ENCODE data around the gene SPC25. TPM values are rescaled to one million over a fixed set of nuclear protein-coding genes. Genes with fewer than 3 reads are reported as not detected.

Gene SPC25
- total and polyA plus RNA-seq, 10 of the 15 experiments (the other 5 are each of a cell fraction or from before 2014, with no cell fraction given): 18.7 to 61.5 (median 32.0) TPM

GRCh38 chr2:168821577-168821976 is 68.7 kb downstream of the SPC25 start:
- Histone ChIP-seq H3K9ac (ENCODE audit: control insufficient read depth, insufficient read depth, low read length) (no peak overlapping the region), H3K79me2 (ENCODE audit: control insufficient read depth, insufficient read depth, low read length) (no peaks in the 10 kb centered on the region), H3K27me3 (replicated peaks in 1 of 2; ENCODE audit: control insufficient read depth in 2 of 2, insufficient read depth in 2 of 2, low read length in 1 of 2) (0 out of 4 replicates have a peak, but pooled peaks cover 0 to 1% of the 10 kb centered on the region in 2 experiments), H3K4me1 (ENCODE audit: control insufficient read depth, insufficient read depth, low read length) (no peaks in the 10 kb centered on the region), H3K9me3 (replicated peaks; ENCODE audit: control insufficient read depth, insufficient read depth, low read length) (no peaks in the 10 kb centered on the region), H3K4me2 (ENCODE audit: control insufficient read depth, insufficient read depth) (no peak overlapping the region), H3K4me3 (no peak overlapping the region), H2AFZ (ENCODE audit: control insufficient read depth, low read depth, low read length) (no peak overlapping the region), H3K36me3 (ENCODE audit: control insufficient read depth in 2 of 2, insufficient read depth in 2 of 2, low read length in 1 of 2) (no peaks in the 10 kb centered on the region), H4K20me1 (ENCODE audit: control insufficient read depth, insufficient read depth) (no peaks in the 10 kb centered on the region; the same call in 1 of the 2 replicates), H3K27ac (ENCODE audit: control insufficient read depth, insufficient read depth) (no peak overlapping the region)
- TF ChIP-seq, protein P1, sequence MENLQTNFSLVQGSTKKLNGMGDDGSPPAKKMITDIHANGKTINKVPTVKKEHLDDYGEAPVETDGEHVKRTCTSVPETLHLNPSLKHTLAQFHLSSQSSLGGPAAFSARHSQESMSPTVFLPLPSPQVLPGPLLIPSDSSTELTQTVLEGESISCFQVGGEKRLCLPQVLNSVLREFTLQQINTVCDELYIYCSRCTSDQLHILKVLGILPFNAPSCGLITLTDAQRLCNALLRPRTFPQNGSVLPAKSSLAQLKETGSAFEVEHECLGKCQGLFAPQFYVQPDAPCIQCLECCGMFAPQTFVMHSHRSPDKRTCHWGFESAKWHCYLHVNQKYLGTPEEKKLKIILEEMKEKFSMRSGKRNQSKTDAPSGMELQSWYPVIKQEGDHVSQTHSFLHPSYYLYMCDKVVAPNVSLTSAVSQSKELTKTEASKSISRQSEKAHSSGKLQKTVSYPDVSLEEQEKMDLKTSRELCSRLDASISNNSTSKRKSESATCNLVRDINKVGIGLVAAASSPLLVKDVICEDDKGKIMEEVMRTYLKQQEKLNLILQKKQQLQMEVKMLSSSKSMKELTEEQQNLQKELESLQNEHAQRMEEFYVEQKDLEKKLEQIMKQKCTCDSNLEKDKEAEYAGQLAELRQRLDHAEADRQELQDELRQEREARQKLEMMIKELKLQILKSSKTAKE (IDR thresholded peaks at IDR 0.05; ENCODE audit: low read depth, poor library complexity, severe bottlenecking): no peak
- TF ChIP-seq KAT2A (conservative IDR thresholded peaks at IDR 0.05; ENCODE audit: control insufficient read depth, low read depth, low read length) (no peak), KDM1A (IDR thresholded peaks at IDR 0.05; ENCODE audit: borderline replicate concordance) (no peak), WRNIP1 (IDR thresholded peaks at IDR 0.05; ENCODE audit: borderline replicate concordance, low read depth, low read length) (no peak), CEBPB (IDR thresholded peaks at IDR 0.05; ENCODE audit: borderline replicate concordance in 1 of 2, low read depth in 2 of 2, low read length in 2 of 2) (no peak)
- intact Hi-C loops (cut with micrococcal nuclease; ENCODE audit: unreplicated experiment): no loop called here
- 39% methylated on average over 8 of the region's 8 CpGs for WGBS (ENCODE audit: insufficient coverage, insufficient replicate concordance, low lambda C conversion rate, missing lambda C conversion rate)
- FAIRE-seq: no peak
- no peak for DNase-seq (ENCODE audit: low read depth, low spot score)
- ChIA-PET CTCF (no interaction called here), POLR2A (no interaction called here), SMC1A (ENCODE audit: uncharacterized antibody, unreplicated experiment) (no interaction called here), RAD21 (ENCODE audit: unreplicated experiment) (no interaction called here)
- BruUV-seq (replicated peaks): no TSS peak
- no peak for ATAC-seq
- in situ Hi-C loops (cut with MboI): no loop called here

Other genes with a start within 250 kb of the SPC25 start
- not detected in 2 replicates for gene NOSTRIN, start 87.8 kb downstream of the SPC25 start, total RNA-seq (2014; rRNA removed)
- gene NOSTRIN, start 87.8 kb downstream of the SPC25 start, total RNA-seq (2014; rRNA removed; fragmentation: Illumina TruSeq; extraction: Trizol): not detected in 2 replicates
- gene NOSTRIN, start 87.8 kb downstream of the SPC25 start, total RNA-seq (2021): 0.26 and 0.29 TPM in 2 replicates
- 0.19 TPM in 1 of 2 replicates, not detected in the other for gene NOSTRIN, start 87.8 kb downstream of the SPC25 start, polyA plus RNA-seq (2011; rRNA removed)
- not detected in 2 replicates for gene NOSTRIN, start 87.8 kb downstream of the SPC25 start, polyA plus RNA-seq (2014; fragmentation: Illumina TruSeq; extraction: Trizol)
- gene NOSTRIN, start 87.8 kb downstream of the SPC25 start, polyA plus RNA-seq (2014; fragmentation: Nextera tagmentation; extraction: Ambion mirVana): under 1 TPM; 0.13 to 0.37 TPM
- gene NOSTRIN, start 87.8 kb downstream of the SPC25 start, polyA plus RNA-seq (2014; rRNA removed): 0.08 TPM in 1 of 2 replicates, not detected in the other
- under 1 TPM; 0.39 to 0.42 TPM for gene NOSTRIN, start 87.8 kb downstream of the SPC25 start, polyA plus RNA-seq (2016; fragmentation: Nextera tagmentation; extraction: Ambion mirVana)
- not detected in 2 replicates for gene G6PC2, start 10.9 kb upstream of the SPC25 start, total RNA-seq (2014; rRNA removed)
- gene G6PC2, start 10.9 kb upstream of the SPC25 start, total RNA-seq (2014; rRNA removed; fragmentation: Illumina TruSeq; extraction: Trizol): not detected in 2 replicates
- gene G6PC2, start 10.9 kb upstream of the SPC25 start, total RNA-seq (2021): not detected in 2 replicates
- gene G6PC2, start 10.9 kb upstream of the SPC25 start, polyA plus RNA-seq (2011; rRNA removed): not detected in 2 replicates
- gene G6PC2, start 10.9 kb upstream of the SPC25 start, polyA plus RNA-seq (2014; fragmentation: Illumina TruSeq; extraction: Trizol): not detected in 2 replicates
- not detected for gene G6PC2, start 10.9 kb upstream of the SPC25 start, polyA plus RNA-seq (2014; fragmentation: Nextera tagmentation; extraction: Ambion mirVana)
- not detected in 2 replicates for gene G6PC2, start 10.9 kb upstream of the SPC25 start, polyA plus RNA-seq (2014; rRNA removed)
- not detected for gene G6PC2, start 10.9 kb upstream of the SPC25 start, polyA plus RNA-seq (2016; fragmentation: Nextera tagmentation; extraction: Ambion mirVana)
- gene ABCB11, start 140.9 kb upstream of the SPC25 start, total RNA-seq (2014; rRNA removed): not detected in 2 replicates
- not detected in 2 replicates for gene ABCB11, start 140.9 kb upstream of the SPC25 start, total RNA-seq (2014; rRNA removed; fragmentation: Illumina TruSeq; extraction: Trizol)
- not detected in 2 replicates for gene ABCB11, start 140.9 kb upstream of the SPC25 start, total RNA-seq (2021)
- gene ABCB11, start 140.9 kb upstream of the SPC25 start, polyA plus RNA-seq (2011; rRNA removed): not detected in 2 replicates
- not detected in 2 replicates for gene ABCB11, start 140.9 kb upstream of the SPC25 start, polyA plus RNA-seq (2014; fragmentation: Illumina TruSeq; extraction: Trizol)
- gene ABCB11, start 140.9 kb upstream of the SPC25 start, polyA plus RNA-seq (2014; fragmentation: Nextera tagmentation; extraction: Ambion mirVana): not detected
- not detected in 2 replicates for gene ABCB11, start 140.9 kb upstream of the SPC25 start, polyA plus RNA-seq (2014; rRNA removed)
- not detected for gene ABCB11, start 140.9 kb upstream of the SPC25 start, polyA plus RNA-seq (2016; fragmentation: Nextera tagmentation; extraction: Ambion mirVana)
- 0.11 and 0.34 TPM in 2 replicates for gene DHRS9, start 179.1 kb upstream of the SPC25 start, total RNA-seq (2014; rRNA removed)
- gene DHRS9, start 179.1 kb upstream of the SPC25 start, total RNA-seq (2014; rRNA removed; fragmentation: Illumina TruSeq; extraction: Trizol): 0.13 TPM in 1 of 2 replicates, not detected in the other
- 0.16 TPM in 1 of 2 replicates, not detected in the other for gene DHRS9, start 179.1 kb upstream of the SPC25 start, total RNA-seq (2021)
- not detected in 2 replicates for gene DHRS9, start 179.1 kb upstream of the SPC25 start, polyA plus RNA-seq (2011; rRNA removed)
- gene DHRS9, start 179.1 kb upstream of the SPC25 start, polyA plus RNA-seq (2014; fragmentation: Illumina TruSeq; extraction: Trizol): 0.09 TPM in 1 of 2 replicates, not detected in the other
- gene DHRS9, start 179.1 kb upstream of the SPC25 start, polyA plus RNA-seq (2014; fragmentation: Nextera tagmentation; extraction: Ambion mirVana): under 1 TPM in 1 of 2 experiments, not detected in 1; 0.13 TPM
- gene DHRS9, start 179.1 kb upstream of the SPC25 start, polyA plus RNA-seq (2014; rRNA removed): not detected in 2 replicates
- gene DHRS9, start 179.1 kb upstream of the SPC25 start, polyA plus RNA-seq (2016; fragmentation: Nextera tagmentation; extraction: Ambion mirVana): under 1 TPM in 1 of 2 experiments, not detected in 1; 0.30 TPM